ENCODE measurements around the gene SBF2.

- no peak for TF ChIP-seq POLR2A (IDR thresholded peaks at IDR 0.05; ENCODE audit: extremely low read depth, insufficient read length)
- TF ChIP-seq CTCF (IDR thresholded peaks at IDR 0.05; ENCODE audit: low read depth, low read length) = no peak
- TF ChIP-seq MAX (IDR thresholded peaks at IDR 0.05; ENCODE audit: low read depth, low read length) = no peak
- TF ChIP-seq MYC (IDR thresholded peaks at IDR 0.05; ENCODE audit: low read depth, low read length) = no peak
Observed at GRCh38 chr11:9802291-9802861, 491.6 kb downstream of the SBF2 start.
